ENCODE data around the gene MYLIP. TPM values are rescaled to one million over a fixed set of nuclear protein-coding genes. Genes with fewer than 3 reads are reported as not detected.

MYLIP gene
- total RNA-seq, 1 experiment from 2014 or later, result 27.0 TPM

- H3K9me3 ChIP-seq (ENCODE audit: control insufficient read depth, low read depth, low read length), result no peaks in the 10 kb centered on the region
- no peak for DNase-seq
- no CpG with 5 or more reads among the region's 2 CpGs for WGBS (ENCODE audit: extremely low coverage, insufficient read length, low lambda C conversion rate)
- H2BK5ac ChIP-seq (ENCODE audit: insufficient read length, low read length), result no peak overlapping the region
- no peak overlapping the region for H3K23ac ChIP-seq (ENCODE audit: insufficient read length, low read depth, low read length)
- no peaks in the 10 kb centered on the region for H3K9me3 Mint-ChIP-seq
- no peaks in the 10 kb centered on the region for H3K79me2 ChIP-seq (ENCODE audit: insufficient read depth, low read length)
- H2BK12ac ChIP-seq (ENCODE audit: insufficient read length, low read depth, low read length), result no peak overlapping the region
- no peaks in the 10 kb centered on the region for H3K36me3 Mint-ChIP-seq (ENCODE audit: insufficient read depth in 1 of 3, low read depth in 3 of 3)
- no peak overlapping the region for H3K27ac ChIP-seq (ENCODE audit: insufficient read length, low read depth, low read length)
- H3K27me3 Mint-ChIP-seq (ENCODE audit: low read depth), result no peaks in the 10 kb centered on the region
- no peaks in the 10 kb centered on the region for H3K79me1 ChIP-seq (ENCODE audit: insufficient read depth, low read depth, low read length, poor library complexity, severe bottlenecking)
- no peaks in the 10 kb centered on the region for H3K23me2 ChIP-seq (ENCODE audit: insufficient read length, low read depth, low read length, poor library complexity, severe bottlenecking)
- no peak overlapping the region for H4K8ac ChIP-seq (replicated peaks; ENCODE audit: insufficient read length, low read depth, low read length)
- no peak overlapping the region for H2BK20ac ChIP-seq (ENCODE audit: low read depth, low read length, poor library complexity, severe bottlenecking)
- no peak overlapping the region for H3K56ac ChIP-seq (ENCODE audit: insufficient read length, low read depth, low read length)
- no peak overlapping the region for H2AFZ ChIP-seq (ENCODE audit: low read length)
- H3T11ph ChIP-seq (ENCODE audit: low read length), result no peak overlapping the region
- no peaks in the 10 kb centered on the region for H3K4me1 ChIP-seq (ENCODE audit: insufficient read depth, low read length)
- no peak overlapping the region for H3K4me3 Mint-ChIP-seq
- no peak overlapping the region for H2BK120ac ChIP-seq (ENCODE audit: low read depth, low read length, poor library complexity, severe bottlenecking)
- H3K18ac ChIP-seq (ENCODE audit: insufficient read length, low read depth, low read length), result no peak overlapping the region
- H2AK5ac ChIP-seq (ENCODE audit: insufficient read length, low read length), result no peak overlapping the region
- no peak overlapping the region for H3K4me2 ChIP-seq (ENCODE audit: insufficient read depth, insufficient read length, low read length)
- no peaks in the 10 kb centered on the region for H4K20me1 ChIP-seq (ENCODE audit: control insufficient read depth, insufficient read depth, insufficient read length)
- H3K27ac Mint-ChIP-seq, result no peak overlapping the region
- H3K4ac ChIP-seq (ENCODE audit: low read depth, low read length), result no peak overlapping the region
- no peak overlapping the region for H3K14ac ChIP-seq (ENCODE audit: insufficient read depth, low read length)
- no peak overlapping the region for H4K91ac ChIP-seq (ENCODE audit: insufficient read length, low read depth, low read length)
- TF ChIP-seq, protein P1, sequence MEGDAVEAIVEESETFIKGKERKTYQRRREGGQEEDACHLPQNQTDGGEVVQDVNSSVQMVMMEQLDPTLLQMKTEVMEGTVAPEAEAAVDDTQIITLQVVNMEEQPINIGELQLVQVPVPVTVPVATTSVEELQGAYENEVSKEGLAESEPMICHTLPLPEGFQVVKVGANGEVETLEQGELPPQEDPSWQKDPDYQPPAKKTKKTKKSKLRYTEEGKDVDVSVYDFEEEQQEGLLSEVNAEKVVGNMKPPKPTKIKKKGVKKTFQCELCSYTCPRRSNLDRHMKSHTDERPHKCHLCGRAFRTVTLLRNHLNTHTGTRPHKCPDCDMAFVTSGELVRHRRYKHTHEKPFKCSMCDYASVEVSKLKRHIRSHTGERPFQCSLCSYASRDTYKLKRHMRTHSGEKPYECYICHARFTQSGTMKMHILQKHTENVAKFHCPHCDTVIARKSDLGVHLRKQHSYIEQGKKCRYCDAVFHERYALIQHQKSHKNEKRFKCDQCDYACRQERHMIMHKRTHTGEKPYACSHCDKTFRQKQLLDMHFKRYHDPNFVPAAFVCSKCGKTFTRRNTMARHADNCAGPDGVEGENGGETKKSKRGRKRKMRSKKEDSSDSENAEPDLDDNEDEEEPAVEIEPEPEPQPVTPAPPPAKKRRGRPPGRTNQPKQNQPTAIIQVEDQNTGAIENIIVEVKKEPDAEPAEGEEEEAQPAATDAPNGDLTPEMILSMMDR (conservative IDR thresholded peaks at IDR 0.05), result no peak
- H3K27me3 ChIP-seq (ENCODE audit: insufficient read depth, low read length), result no peaks in the 10 kb centered on the region
- H3K4me1 Mint-ChIP-seq, result peaks cover 8 to 10% of the 10 kb centered on the region in 2 experiments
- H2BK15ac ChIP-seq (ENCODE audit: low read depth, low read length), result no peak overlapping the region
- H3K9ac ChIP-seq (ENCODE audit: extremely low read depth, insufficient read length, low read length), result no peak overlapping the region
- no peak overlapping the region for H4K5ac ChIP-seq (ENCODE audit: insufficient read length, low read depth, low read length)
These were observed 33.1 kb downstream of the MYLIP start for GRCh38 chr6:16162003-16162402.
